Measurements from ENCODE around the gene ARHGEF3.
A peak's percentile ranks its signal among the peaks of the same experiment; 100 is the strongest.

ARHGEF3 gene

GRCh38 chr3:56801662-56802377 is at the start of gene ARHGEF3:
Gene ARHGEF3 (minus strand): TSS chr3:56801949. CDS start chr3:56801798, 151 bp downstream.
- peak; percentile 94 for DNase-seq (ENCODE audit: low spot score)

GRCh38 chr3:56849698-56850097 is 47.9 kb upstream of the ARHGEF3 start:
- no peak for DNase-seq (ENCODE audit: low spot score)

- DNase-seq (ENCODE audit: low spot score): no peak
These were observed 43.8 kb upstream of the ARHGEF3 start for GRCh38 chr3:56845505-56845904.

GRCh38 chr3:56844536-56844935 is 42.8 kb upstream of the ARHGEF3 start:
- no peak for DNase-seq (ENCODE audit: low spot score)

- DNase-seq (ENCODE audit: low spot score): no peak
These were observed 38.3 kb upstream of the ARHGEF3 start for GRCh38 chr3:56839784-56840715.

GRCh38 chr3:56838448-56838847 is 36.7 kb upstream of the ARHGEF3 start:
- no peak for DNase-seq (ENCODE audit: low spot score)

GRCh38 chr3:56837196-56837955 is 35.6 kb upstream of the ARHGEF3 start:
- no peak for DNase-seq (ENCODE audit: low spot score)

GRCh38 chr3:56836276-56837163 is 34.8 kb upstream of the ARHGEF3 start:
- DNase-seq (ENCODE audit: low spot score): no peak

- DNase-seq (ENCODE audit: low spot score): no peak
These were observed 34.0 kb upstream of the ARHGEF3 start for GRCh38 chr3:56835650-56836227.

- no peak for DNase-seq (ENCODE audit: low spot score)
These were observed 31.8 kb upstream of the ARHGEF3 start for GRCh38 chr3:56833536-56833935.

- DNase-seq (ENCODE audit: low spot score): no peak
These were observed 31.3 kb upstream of the ARHGEF3 start for GRCh38 chr3:56833022-56833421.

- DNase-seq (ENCODE audit: low spot score): no peak
These were observed 29.8 kb upstream of the ARHGEF3 start for GRCh38 chr3:56831572-56831971.

GRCh38 chr3:56830884-56831283 is 29.1 kb upstream of the ARHGEF3 start:
- no peak for DNase-seq (ENCODE audit: low spot score)

- no peak for DNase-seq (ENCODE audit: low spot score)
These were observed 27.8 kb upstream of the ARHGEF3 start for GRCh38 chr3:56829533-56829932.

- DNase-seq (ENCODE audit: low spot score): no peak
These were observed 25.3 kb upstream of the ARHGEF3 start for GRCh38 chr3:56826831-56827722.

- DNase-seq (ENCODE audit: low spot score): no peak
These were observed 24.1 kb upstream of the ARHGEF3 start for GRCh38 chr3:56825567-56826438.

GRCh38 chr3:56823984-56824703 is 22.4 kb upstream of the ARHGEF3 start:
- no peak for DNase-seq (ENCODE audit: low spot score)

- no peak for DNase-seq (ENCODE audit: low spot score)
These were observed 21.7 kb upstream of the ARHGEF3 start for GRCh38 chr3:56823421-56823926.

Data from germinal center (tissue), 1 donor.